SK-N-SH (cell line): Measurements from ENCODE around the gene GALNT17.

Experiments
- CTCF ChIP-seq: fragments of 200-600 bp; sonication (generic); IDR thresholded peaks from 2 replicates; pipeline ENCODE4 v1.6.1; 2017; ENCODE audit warnings: antibody characterized with exemption, mild to moderate bottlenecking, moderate library complexity
- SIN3A ChIP-seq: IDR thresholded peaks from 2 replicates; pipeline ENCODE4 v1.6.1; 2012; ENCODE audit warnings: low read depth, mild to moderate bottlenecking, low read length, moderate library complexity, borderline replicate concordance

- TF ChIP-seq CTCF = no peak
- no peak for TF ChIP-seq SIN3A
These were observed 574.1 kb downstream of the GALNT17 start for GRCh38 chr7:71705901-71706596.
